ENCODE results near the gene NR6A1.

Gene NR6A1

DNA sequence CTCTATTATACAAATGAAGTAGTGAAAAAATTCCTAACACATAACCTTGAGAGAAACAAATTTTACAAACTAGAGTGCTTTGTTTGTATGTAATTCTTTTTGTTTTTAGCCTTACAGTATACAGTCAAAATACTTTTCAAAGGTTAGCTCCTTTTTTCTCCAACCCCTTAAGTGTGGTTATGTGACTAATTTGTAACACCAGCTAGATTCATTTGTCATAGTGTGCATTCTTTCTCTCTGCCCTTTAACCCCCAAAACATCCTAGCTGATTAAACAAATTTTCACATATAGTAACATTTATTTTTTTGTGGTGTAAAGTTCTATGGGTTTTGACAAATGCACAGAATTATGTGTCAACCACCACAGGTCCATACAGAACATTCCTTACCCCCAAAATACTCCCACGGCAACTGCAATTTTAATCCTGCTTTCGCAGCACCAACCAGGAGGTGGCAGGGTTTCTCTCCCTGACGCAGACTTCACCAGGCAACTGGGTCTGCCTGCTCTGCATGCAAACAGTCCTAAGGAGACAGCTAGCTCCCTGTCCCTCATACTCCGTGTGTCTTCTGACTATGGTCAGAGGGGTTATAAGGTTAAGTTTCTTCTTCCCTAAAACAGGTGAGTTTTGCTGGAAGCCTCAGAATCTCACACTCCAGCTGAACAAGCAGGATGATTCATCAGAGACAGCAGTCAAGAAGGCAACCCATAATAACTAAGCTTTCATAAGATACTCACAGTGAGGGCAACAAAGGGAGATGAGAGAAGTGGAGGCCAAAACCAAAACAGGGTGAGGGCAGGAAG is 219.4 kb downstream of the NR6A1 start:
- peak; percentile 93 for ATAC-seq

DNA sequence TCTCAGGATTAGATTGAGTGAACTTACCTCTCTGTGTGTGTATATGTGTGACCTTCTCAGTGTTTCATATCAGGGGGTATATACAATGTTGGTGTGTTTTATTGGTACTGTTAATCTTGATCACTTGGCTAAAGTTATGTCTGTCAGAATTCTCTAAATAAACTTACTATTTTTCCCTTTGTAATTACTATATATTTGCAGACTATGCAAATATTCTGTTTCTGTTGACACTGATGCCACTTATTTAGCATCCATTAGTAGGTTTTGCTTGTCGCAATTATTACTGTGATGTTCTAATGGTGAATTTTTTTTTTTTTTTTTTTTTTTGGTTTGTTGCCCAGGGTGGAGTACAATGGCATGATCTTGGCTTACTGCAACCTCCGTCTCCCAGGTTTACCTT is 221.0 kb downstream of the NR6A1 start:
- TF ChIP-seq OSR1 (CRISPR knock-in tag; IDR thresholded peaks at IDR 0.05) (no peak), BACH2 (CRISPR knock-in tag; IDR thresholded peaks at IDR 0.05; ENCODE audit: borderline replicate concordance) (no peak), ZNF8 (CRISPR knock-in tag; IDR thresholded peaks at IDR 0.05) (no peak), ARNTL (CRISPR knock-in tag; IDR thresholded peaks at IDR 0.05; ENCODE audit: borderline replicate concordance, low read depth) (no peak), GLIS3 (CRISPR knock-in tag; IDR thresholded peaks at IDR 0.05) (no peak), PPARA (CRISPR knock-in tag; IDR thresholded peaks at IDR 0.05; ENCODE audit: borderline replicate concordance) (no peak), ZC3H10 (CRISPR knock-in tag; IDR thresholded peaks at IDR 0.05) (no peak), ZNF70 (CRISPR knock-in tag; IDR thresholded peaks at IDR 0.05) (no peak), CSDC2 (CRISPR knock-in tag; IDR thresholded peaks at IDR 0.05) (no peak), ISL1 (CRISPR knock-in tag; IDR thresholded peaks at IDR 0.05) (no peak), RARB (CRISPR knock-in tag; IDR thresholded peaks at IDR 0.05) (no peak), TOX (CRISPR knock-in tag; IDR thresholded peaks at IDR 0.05; ENCODE audit: borderline replicate concordance) (no peak)
- TF ChIP-seq, protein P1, sequence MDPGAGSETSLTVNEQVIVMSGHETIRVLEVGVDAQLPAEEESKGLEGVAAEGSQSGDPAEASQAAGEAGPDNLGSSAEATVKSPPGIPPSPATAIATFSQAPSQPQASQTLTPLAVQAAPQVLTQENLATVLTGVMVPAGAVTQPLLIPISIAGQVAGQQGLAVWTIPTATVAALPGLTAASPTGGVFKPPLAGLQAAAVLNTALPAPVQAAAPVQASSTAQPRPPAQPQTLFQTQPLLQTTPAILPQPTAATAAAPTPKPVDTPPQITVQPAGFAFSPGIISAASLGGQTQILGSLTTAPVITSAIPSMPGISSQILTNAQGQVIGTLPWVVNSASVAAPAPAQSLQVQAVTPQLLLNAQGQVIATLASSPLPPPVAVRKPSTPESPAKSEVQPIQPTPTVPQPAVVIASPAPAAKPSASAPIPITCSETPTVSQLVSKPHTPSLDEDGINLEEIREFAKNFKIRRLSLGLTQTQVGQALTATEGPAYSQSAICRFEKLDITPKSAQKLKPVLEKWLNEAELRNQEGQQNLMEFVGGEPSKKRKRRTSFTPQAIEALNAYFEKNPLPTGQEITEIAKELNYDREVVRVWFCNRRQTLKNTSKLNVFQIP (CRISPR knock-in tag; IDR thresholded peaks at IDR 0.05; ENCODE audit: borderline replicate concordance, low read depth): no peak
- TF ChIP-seq, protein P2, sequence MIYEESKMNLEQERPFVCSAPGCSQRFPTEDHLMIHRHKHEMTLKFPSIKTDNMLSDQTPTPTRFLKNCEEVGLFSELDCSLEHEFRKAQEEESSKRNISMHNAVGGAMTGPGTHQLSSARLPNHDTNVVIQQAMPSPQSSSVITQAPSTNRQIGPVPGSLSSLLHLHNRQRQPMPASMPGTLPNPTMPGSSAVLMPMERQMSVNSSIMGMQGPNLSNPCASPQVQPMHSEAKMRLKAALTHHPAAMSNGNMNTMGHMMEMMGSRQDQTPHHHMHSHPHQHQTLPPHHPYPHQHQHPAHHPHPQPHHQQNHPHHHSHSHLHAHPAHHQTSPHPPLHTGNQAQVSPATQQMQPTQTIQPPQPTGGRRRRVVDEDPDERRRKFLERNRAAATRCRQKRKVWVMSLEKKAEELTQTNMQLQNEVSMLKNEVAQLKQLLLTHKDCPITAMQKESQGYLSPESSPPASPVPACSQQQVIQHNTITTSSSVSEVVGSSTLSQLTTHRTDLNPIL (CRISPR knock-in tag; IDR thresholded peaks at IDR 0.05; ENCODE audit: low read depth): no peak
- TF ChIP-seq, protein P3, sequence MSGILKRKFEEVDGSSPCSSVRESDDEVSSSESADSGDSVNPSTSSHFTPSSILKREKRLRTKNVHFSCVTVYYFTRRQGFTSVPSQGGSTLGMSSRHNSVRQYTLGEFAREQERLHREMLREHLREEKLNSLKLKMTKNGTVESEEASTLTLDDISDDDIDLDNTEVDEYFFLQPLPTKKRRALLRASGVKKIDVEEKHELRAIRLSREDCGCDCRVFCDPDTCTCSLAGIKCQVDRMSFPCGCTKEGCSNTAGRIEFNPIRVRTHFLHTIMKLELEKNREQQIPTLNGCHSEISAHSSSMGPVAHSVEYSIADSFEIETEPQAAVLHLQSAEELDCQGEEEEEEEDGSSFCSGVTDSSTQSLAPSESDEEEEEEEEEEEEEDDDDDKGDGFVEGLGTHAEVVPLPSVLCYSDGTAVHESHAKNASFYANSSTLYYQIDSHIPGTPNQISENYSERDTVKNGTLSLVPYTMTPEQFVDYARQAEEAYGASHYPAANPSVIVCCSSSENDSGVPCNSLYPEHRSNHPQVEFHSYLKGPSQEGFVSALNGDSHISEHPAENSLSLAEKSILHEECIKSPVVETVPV (CRISPR knock-in tag; IDR thresholded peaks at IDR 0.05): no peak
- TF ChIP-seq, protein P4, sequence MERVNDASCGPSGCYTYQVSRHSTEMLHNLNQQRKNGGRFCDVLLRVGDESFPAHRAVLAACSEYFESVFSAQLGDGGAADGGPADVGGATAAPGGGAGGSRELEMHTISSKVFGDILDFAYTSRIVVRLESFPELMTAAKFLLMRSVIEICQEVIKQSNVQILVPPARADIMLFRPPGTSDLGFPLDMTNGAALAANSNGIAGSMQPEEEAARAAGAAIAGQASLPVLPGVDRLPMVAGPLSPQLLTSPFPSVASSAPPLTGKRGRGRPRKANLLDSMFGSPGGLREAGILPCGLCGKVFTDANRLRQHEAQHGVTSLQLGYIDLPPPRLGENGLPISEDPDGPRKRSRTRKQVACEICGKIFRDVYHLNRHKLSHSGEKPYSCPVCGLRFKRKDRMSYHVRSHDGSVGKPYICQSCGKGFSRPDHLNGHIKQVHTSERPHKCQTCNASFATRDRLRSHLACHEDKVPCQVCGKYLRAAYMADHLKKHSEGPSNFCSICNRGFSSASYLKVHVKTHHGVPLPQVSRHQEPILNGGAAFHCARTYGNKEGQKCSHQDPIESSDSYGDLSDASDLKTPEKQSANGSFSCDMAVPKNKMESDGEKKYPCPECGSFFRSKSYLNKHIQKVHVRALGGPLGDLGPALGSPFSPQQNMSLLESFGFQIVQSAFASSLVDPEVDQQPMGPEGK (CRISPR knock-in tag; IDR thresholded peaks at IDR 0.05; ENCODE audit: borderline replicate concordance): no peak
- ATAC-seq: no peak

More for the DNA sequence above, 219.4 kb downstream of the NR6A1 start:
- TF ChIP-seq GLIS3 (CRISPR knock-in tag; IDR thresholded peaks at IDR 0.05) (no peak), OSR1 (CRISPR knock-in tag; IDR thresholded peaks at IDR 0.05) (no peak), ISL1 (CRISPR knock-in tag; IDR thresholded peaks at IDR 0.05) (no peak), ZFP30 (CRISPR knock-in tag; IDR thresholded peaks at IDR 0.05) (no peak), SNAI2 (CRISPR knock-in tag; IDR thresholded peaks at IDR 0.05) (no peak), ESRRG (CRISPR knock-in tag; IDR thresholded peaks at IDR 0.05) (no peak)

DNA sequence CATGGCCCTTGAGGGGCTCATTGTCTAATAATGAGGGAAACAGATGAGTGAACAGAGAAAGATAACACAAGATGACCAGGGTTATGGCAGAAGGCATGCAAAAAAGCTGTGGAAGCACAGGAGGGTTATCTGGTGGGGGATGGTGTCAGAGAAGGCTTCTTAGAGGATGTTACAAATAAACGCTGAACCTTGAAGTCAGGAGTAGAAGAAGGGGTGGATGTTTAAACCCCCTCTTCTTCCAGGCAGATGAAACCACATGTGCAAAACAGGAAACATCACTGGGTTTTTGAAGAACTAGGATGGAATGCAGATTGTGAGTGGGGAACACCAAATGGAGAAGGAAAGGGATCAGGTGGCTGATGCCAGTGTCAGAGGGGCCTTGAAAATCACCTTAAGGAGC is 222.1 kb downstream of the NR6A1 start:
- ATAC-seq: no peak
- no peak for TF ChIP-seq ISL1 (CRISPR knock-in tag; IDR thresholded peaks at IDR 0.05)
- TF ChIP-seq, protein P2 (CRISPR knock-in tag; IDR thresholded peaks at IDR 0.05; ENCODE audit: low read depth): no peak
- no peak for TF ChIP-seq ZNF565 (CRISPR knock-in tag; conservative IDR thresholded peaks at IDR 0.05; ENCODE audit: low read depth)
- TF ChIP-seq ZNF70 (CRISPR knock-in tag; IDR thresholded peaks at IDR 0.05): no peak
- no peak for TF ChIP-seq ZFP30 (CRISPR knock-in tag; IDR thresholded peaks at IDR 0.05)
- TF ChIP-seq, protein P1 (CRISPR knock-in tag; IDR thresholded peaks at IDR 0.05; ENCODE audit: borderline replicate concordance, low read depth): no peak
- no peak for TF ChIP-seq RARB (CRISPR knock-in tag; IDR thresholded peaks at IDR 0.05)
- no peak for TF ChIP-seq BACH2 (CRISPR knock-in tag; IDR thresholded peaks at IDR 0.05; ENCODE audit: borderline replicate concordance)
- TF ChIP-seq, protein P5, sequence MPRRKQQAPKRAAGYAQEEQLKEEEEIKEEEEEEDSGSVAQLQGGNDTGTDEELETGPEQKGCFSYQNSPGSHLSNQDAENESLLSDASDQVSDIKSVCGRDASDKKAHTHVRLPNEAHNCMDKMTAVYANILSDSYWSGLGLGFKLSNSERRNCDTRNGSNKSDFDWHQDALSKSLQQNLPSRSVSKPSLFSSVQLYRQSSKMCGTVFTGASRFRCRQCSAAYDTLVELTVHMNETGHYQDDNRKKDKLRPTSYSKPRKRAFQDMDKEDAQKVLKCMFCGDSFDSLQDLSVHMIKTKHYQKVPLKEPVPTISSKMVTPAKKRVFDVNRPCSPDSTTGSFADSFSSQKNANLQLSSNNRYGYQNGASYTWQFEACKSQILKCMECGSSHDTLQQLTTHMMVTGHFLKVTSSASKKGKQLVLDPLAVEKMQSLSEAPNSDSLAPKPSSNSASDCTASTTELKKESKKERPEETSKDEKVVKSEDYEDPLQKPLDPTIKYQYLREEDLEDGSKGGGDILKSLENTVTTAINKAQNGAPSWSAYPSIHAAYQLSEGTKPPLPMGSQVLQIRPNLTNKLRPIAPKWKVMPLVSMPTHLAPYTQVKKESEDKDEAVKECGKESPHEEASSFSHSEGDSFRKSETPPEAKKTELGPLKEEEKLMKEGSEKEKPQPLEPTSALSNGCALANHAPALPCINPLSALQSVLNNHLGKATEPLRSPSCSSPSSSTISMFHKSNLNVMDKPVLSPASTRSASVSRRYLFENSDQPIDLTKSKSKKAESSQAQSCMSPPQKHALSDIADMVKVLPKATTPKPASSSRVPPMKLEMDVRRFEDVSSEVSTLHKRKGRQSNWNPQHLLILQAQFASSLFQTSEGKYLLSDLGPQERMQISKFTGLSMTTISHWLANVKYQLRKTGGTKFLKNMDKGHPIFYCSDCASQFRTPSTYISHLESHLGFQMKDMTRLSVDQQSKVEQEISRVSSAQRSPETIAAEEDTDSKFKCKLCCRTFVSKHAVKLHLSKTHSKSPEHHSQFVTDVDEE (CRISPR knock-in tag; IDR thresholded peaks at IDR 0.05): no peak
- no peak for TF ChIP-seq SNAI2 (CRISPR knock-in tag; IDR thresholded peaks at IDR 0.05)
- TF ChIP-seq PPARA (CRISPR knock-in tag; IDR thresholded peaks at IDR 0.05; ENCODE audit: borderline replicate concordance): no peak
- no peak for TF ChIP-seq ESRRG (CRISPR knock-in tag; IDR thresholded peaks at IDR 0.05)
- TF ChIP-seq OSR1 (CRISPR knock-in tag; IDR thresholded peaks at IDR 0.05): no peak
- TF ChIP-seq TCF4 (CRISPR knock-in tag; IDR thresholded peaks at IDR 0.05; ENCODE audit: borderline replicate concordance): no peak
- TF ChIP-seq ZNF8 (CRISPR knock-in tag; IDR thresholded peaks at IDR 0.05): no peak

Data from SK-N-SH treated with all-trans-retinoic acid at 6 μM for 48 hours (cell line).